K562 (cell line): ENCODE results near the gene KAT6B. TPM values are rescaled to one million over a fixed set of nuclear protein-coding genes. Genes with fewer than 3 reads are reported as not detected.

Experiments used
- MAFF ChIP-seq: IDR thresholded peaks from 2 replicates; pipeline ENCODE4 v1.6.1; 2012; ENCODE audit warnings: low read length, improper control_type of control experiment
- RBM34 ChIP-seq: fragments of 200-400 bp; formaldehyde crosslinking; IDR thresholded peaks from 2 replicates; pipeline ENCODE4 v1.6.1; 2018; ENCODE audit warnings: low read length, borderline replicate concordance; ENCODE audit not compliant: insufficient read depth
- TRIM28 ChIP-seq: fragments of 450-650 bp; IDR thresholded peaks from 2 replicates; pipeline ENCODE4 v1.6.1; 2017
- ZFP30 ChIP-seq: fragments of 250-450 bp; sonication (Bioruptor Pico); IDR thresholded peaks from 2 replicates; pipeline ENCODE4 v1.8.0; 2022; ENCODE audit warnings: moderate library complexity, mild to moderate bottlenecking, inconsistent platforms, borderline replicate concordance
- polyA plus RNA-seq, 8 experiments: library from polyadenylated mRNA; depleted of rRNA in 4 of 8; stranded (reverse) in 5 of 8; unstranded in 3 of 8; fragments of >200 nt; fragmentation: Nextera tagmentation in 2 of 8; fragmentation: Illumina TruSeq in 1 of 8; extraction: Ambion mirVana in 2 of 8; extraction: Trizol in 1 of 8; gene quantifications; 2 replicates each; pipeline versions ENCODE4 v1.2.1 to v1.2.3, GENCODE V29; 2011 to 2014; ENCODE audit warnings: inconsistent platforms in 1 of 8, missing spikeins in 1 of 8
- total RNA-seq, 7 experiments: library from RNA; depleted of rRNA in 6 of 7; stranded (reverse); fragments of >200 nt in 6 of 7; fragmentation: Illumina TruSeq in 2 of 7; extraction: Trizol in 2 of 7; gene quantifications; 2 replicates each; pipeline versions ENCODE4 v1.2.1 to v1.2.3, GENCODE V29; 2011 to 2021; ENCODE audit warnings: low replicate concordance in 1 of 7
- TF ChIP-seq, protein P1 (sequence below): sonication (generic); formaldehyde crosslinking; IDR thresholded peaks from 2 replicates; pipeline ENCODE4 v1.8.0; 2023; ENCODE audit warnings: missing genetic modification reagents, mild to moderate bottlenecking, borderline replicate concordance
- TF ChIP-seq, protein P2 (sequence below): fragments of 450-650 bp; IDR thresholded peaks from 2 replicates; pipeline ENCODE4 v1.6.1; 2017; ENCODE audit warnings: antibody characterized with exemption
- TF ChIP-seq, protein P3 (sequence below): fragments of 250-450 bp; sonication (Bioruptor Pico); IDR thresholded peaks from 2 replicates; pipeline ENCODE4 v1.8.0; 2022; ENCODE audit warnings: inconsistent platforms

KAT6B gene
- total and polyA plus RNA-seq, 9 of the 15 experiments (the other 6 are each of a cell fraction or from before 2014, with no cell fraction given): 1.4 to 9.2 (median 6.8) TPM

DNA sequence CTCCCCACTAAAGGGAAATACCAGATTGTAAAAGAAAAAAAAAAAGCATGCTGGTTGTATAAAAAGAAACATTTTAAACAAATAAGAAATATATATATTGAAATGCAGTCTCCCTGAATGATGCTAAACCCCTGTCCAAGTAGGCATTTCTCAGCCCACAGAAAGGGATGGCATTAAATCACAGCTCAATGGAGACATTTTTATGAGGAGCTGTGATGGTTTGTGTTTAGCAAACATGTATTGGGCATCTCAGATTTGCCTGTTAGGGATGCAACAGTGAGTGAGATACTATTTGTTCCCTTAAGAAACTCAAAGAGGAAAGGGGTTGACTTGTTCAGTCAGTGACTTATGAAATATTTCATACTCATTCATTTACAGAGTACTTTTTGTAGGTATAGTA is 51.5 kb downstream of the KAT6B start (continued):
- TF ChIP-seq, protein P1, sequence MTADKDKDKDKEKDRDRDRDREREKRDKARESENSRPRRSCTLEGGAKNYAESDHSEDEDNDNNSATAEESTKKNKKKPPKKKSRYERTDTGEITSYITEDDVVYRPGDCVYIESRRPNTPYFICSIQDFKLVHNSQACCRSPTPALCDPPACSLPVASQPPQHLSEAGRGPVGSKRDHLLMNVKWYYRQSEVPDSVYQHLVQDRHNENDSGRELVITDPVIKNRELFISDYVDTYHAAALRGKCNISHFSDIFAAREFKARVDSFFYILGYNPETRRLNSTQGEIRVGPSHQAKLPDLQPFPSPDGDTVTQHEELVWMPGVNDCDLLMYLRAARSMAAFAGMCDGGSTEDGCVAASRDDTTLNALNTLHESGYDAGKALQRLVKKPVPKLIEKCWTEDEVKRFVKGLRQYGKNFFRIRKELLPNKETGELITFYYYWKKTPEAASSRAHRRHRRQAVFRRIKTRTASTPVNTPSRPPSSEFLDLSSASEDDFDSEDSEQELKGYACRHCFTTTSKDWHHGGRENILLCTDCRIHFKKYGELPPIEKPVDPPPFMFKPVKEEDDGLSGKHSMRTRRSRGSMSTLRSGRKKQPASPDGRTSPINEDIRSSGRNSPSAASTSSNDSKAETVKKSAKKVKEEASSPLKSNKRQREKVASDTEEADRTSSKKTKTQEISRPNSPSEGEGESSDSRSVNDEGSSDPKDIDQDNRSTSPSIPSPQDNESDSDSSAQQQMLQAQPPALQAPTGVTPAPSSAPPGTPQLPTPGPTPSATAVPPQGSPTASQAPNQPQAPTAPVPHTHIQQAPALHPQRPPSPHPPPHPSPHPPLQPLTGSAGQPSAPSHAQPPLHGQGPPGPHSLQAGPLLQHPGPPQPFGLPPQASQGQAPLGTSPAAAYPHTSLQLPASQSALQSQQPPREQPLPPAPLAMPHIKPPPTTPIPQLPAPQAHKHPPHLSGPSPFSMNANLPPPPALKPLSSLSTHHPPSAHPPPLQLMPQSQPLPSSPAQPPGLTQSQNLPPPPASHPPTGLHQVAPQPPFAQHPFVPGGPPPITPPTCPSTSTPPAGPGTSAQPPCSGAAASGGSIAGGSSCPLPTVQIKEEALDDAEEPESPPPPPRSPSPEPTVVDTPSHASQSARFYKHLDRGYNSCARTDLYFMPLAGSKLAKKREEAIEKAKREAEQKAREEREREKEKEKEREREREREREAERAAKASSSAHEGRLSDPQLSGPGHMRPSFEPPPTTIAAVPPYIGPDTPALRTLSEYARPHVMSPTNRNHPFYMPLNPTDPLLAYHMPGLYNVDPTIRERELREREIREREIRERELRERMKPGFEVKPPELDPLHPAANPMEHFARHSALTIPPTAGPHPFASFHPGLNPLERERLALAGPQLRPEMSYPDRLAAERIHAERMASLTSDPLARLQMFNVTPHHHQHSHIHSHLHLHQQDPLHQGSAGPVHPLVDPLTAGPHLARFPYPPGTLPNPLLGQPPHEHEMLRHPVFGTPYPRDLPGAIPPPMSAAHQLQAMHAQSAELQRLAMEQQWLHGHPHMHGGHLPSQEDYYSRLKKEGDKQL (CRISPR knock-in tag): no peak
- no peak for TF ChIP-seq RBM34
- TF ChIP-seq TRIM28: no peak
- TF ChIP-seq ZFP30 (CRISPR knock-in tag): no peak
- TF ChIP-seq, protein P2, sequence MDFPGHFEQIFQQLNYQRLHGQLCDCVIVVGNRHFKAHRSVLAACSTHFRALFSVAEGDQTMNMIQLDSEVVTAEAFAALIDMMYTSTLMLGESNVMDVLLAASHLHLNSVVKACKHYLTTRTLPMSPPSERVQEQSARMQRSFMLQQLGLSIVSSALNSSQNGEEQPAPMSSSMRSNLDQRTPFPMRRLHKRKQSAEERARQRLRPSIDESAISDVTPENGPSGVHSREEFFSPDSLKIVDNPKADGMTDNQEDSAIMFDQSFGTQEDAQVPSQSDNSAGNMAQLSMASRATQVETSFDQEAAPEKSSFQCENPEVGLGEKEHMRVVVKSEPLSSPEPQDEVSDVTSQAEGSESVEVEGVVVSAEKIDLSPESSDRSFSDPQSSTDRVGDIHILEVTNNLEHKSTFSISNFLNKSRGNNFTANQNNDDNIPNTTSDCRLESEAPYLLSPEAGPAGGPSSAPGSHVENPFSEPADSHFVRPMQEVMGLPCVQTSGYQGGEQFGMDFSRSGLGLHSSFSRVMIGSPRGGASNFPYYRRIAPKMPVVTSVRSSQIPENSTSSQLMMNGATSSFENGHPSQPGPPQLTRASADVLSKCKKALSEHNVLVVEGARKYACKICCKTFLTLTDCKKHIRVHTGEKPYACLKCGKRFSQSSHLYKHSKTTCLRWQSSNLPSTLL: no peak
- TF ChIP-seq, protein P3, sequence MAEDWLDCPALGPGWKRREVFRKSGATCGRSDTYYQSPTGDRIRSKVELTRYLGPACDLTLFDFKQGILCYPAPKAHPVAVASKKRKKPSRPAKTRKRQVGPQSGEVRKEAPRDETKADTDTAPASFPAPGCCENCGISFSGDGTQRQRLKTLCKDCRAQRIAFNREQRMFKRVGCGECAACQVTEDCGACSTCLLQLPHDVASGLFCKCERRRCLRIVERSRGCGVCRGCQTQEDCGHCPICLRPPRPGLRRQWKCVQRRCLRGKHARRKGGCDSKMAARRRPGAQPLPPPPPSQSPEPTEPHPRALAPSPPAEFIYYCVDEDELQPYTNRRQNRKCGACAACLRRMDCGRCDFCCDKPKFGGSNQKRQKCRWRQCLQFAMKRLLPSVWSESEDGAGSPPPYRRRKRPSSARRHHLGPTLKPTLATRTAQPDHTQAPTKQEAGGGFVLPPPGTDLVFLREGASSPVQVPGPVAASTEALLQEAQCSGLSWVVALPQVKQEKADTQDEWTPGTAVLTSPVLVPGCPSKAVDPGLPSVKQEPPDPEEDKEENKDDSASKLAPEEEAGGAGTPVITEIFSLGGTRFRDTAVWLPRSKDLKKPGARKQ (CRISPR knock-in tag): no peak
- TF ChIP-seq MAFF: no peak
